B cell (primary cell): ENCODE data around the gene ZDHHC14.

Experiments
- CTCF ChIP-seq: fragments of 200-600 bp; IDR thresholded peaks from one replicate; pipeline ENCODE4 v1.8.0; 2022; ENCODE audit warnings: antibody characterized with exemption, mild to moderate bottlenecking
- EZH2 ChIP-seq: IDR thresholded peaks from 2 replicates; pipeline ENCODE4 v1.6.1; 2012; ENCODE audit warnings: borderline replicate concordance, low read depth, mild to moderate bottlenecking, moderate library complexity, low read length; ENCODE audit not compliant: insufficient read depth, poor library complexity, severe bottlenecking

GRCh38 chr6:157382821-157383220 is 1.8 kb downstream of the ZDHHC14 start:
- TF ChIP-seq CTCF (no peak), EZH2 (no peak)
